ENCODE measurements around the gene CACNA2D4.

The CACNA2D4 gene

GRCh38 chr12:1838994-1839365 lies 79.5 kb downstream of the CACNA2D4 start:
- no peak overlapping the region for H3K4me3 ChIP-seq (ENCODE audit: low read depth, low read length)
- TF ChIP-seq CTCF (IDR thresholded peaks at IDR 0.05; ENCODE audit: control insufficient read depth, extremely low read depth, insufficient read depth), result no peak
- DNase-seq (ENCODE audit: low read depth), result no peak

- TF ChIP-seq CTCF (IDR thresholded peaks at IDR 0.05; ENCODE audit: control insufficient read depth, extremely low read depth, insufficient read depth), result no peak
- H3K4me3 ChIP-seq (ENCODE audit: low read depth, low read length), result no peak overlapping the region
- no peak for DNase-seq (ENCODE audit: low read depth)
Observed at GRCh38 chr12:1838205-1838993, 80.1 kb downstream of the CACNA2D4 start.

GRCh38 chr12:1837541-1838204 lies 80.8 kb downstream of the CACNA2D4 start:
- H3K4me3 ChIP-seq (ENCODE audit: low read depth, low read length), result no peak overlapping the region
- no peak for DNase-seq (ENCODE audit: low read depth)
- no peak for TF ChIP-seq CTCF (IDR thresholded peaks at IDR 0.05; ENCODE audit: control insufficient read depth, extremely low read depth, insufficient read depth)

- H3K4me3 ChIP-seq (ENCODE audit: low read depth, low read length), result no peak overlapping the region
- DNase-seq (ENCODE audit: low read depth), result no peak
- TF ChIP-seq CTCF (IDR thresholded peaks at IDR 0.05; ENCODE audit: control insufficient read depth, extremely low read depth, insufficient read depth), result no peak
Observed at GRCh38 chr12:1836854-1837421, 81.5 kb downstream of the CACNA2D4 start.

GRCh38 chr12:1836241-1836803 lies 82.1 kb downstream of the CACNA2D4 start:
- DNase-seq (ENCODE audit: low read depth), result no peak
- no peak overlapping the region for H3K4me3 ChIP-seq (ENCODE audit: low read depth, low read length)
- TF ChIP-seq CTCF (IDR thresholded peaks at IDR 0.05; ENCODE audit: control insufficient read depth, extremely low read depth, insufficient read depth), result no peak

- TF ChIP-seq CTCF (IDR thresholded peaks at IDR 0.05; ENCODE audit: control insufficient read depth, extremely low read depth, insufficient read depth), result no peak
- no peak overlapping the region for H3K4me3 ChIP-seq (ENCODE audit: low read depth, low read length)
- no peak for DNase-seq (ENCODE audit: low read depth)
Observed at GRCh38 chr12:1835211-1836131, 83.0 kb downstream of the CACNA2D4 start.

Data from LNCaP clone FGC (cell line).